Activated CD8-positive, alpha-beta memory T cell treated with anti-CD3 and anti-CD28 coated beads, Interleukin-2, amount 50 U/mL, for 48 hours (primary cell): ENCODE data around the gene PRRG1.
"Not testable (repeated sequence)": the region's sequence is repeated elsewhere in the genome, so short reads cannot be mapped to it uniquely, and the experiment has no call there.

ENCODE experiments used
- DNase-seq: peaks from one replicate; pipeline ENCODE4 v3.0.0-alpha.2; 2020

PRRG1 gene

DNA sequence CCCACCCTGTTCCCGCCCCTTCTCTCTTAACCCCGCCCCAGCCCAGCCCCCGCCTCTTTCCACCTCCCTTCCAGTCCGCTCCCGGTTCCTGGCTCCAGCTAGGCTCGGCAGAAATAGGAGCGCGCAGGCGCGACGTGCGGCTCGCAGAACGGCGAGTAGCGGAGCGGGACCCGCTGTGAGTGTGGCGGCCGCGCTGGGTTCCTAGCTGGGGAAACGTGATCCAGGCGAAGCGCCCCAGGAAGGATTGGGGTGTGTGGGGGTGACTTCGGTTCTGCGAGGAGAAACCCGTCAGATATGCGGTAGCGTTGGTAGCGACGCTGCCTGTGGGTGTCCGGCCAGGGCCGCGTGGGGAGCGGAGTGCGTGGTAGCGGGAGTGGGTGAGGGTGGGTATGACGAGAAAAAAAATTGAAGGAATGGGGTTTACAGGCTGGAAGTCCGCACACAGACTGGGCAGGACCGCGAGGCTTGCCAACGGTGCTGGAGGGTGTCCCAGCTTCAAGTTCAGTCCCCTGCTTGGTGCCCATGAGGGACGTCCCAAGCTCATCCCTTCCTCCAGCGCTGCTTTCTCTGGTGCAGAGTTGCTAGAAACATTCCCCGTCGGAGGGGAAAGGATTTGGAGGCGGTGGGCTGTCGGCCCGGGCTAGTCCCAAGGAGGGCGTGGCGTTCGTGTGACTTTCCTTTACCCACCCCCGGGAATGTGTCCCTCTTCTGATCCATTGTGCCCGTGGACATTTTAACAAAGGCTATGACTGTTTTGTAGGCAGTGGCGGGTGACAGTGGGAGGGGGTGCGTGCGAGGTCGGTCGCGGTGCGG lies at the start of gene PRRG1:
PRRG1 (plus strand) TSS at position 144 of the 813 bp plus-strand sequence. CDS start 56,886 bp downstream, outside the sequence.
- DNase-seq: no peak

DNA sequence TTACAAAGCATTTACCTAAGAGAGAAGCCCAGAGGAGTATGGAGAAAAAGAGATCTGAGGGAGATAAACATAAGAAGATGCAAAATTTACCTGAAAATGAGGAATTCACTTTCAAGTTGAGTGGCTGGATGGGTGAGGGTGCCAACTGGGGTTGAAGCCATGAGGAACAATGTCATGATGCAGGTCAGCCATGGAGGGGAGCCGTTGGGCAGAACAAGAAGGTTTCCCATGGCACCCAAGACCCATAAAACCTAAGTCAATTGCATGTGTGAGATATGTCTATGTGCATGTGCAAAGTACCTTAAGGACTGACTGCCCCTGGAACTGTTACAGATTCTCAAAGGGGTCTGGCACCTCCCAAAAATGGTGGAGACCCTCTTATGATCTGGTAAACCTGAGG lies 46.6 kb upstream of the PRRG1 start:
- DNase-seq: no peak

DNA sequence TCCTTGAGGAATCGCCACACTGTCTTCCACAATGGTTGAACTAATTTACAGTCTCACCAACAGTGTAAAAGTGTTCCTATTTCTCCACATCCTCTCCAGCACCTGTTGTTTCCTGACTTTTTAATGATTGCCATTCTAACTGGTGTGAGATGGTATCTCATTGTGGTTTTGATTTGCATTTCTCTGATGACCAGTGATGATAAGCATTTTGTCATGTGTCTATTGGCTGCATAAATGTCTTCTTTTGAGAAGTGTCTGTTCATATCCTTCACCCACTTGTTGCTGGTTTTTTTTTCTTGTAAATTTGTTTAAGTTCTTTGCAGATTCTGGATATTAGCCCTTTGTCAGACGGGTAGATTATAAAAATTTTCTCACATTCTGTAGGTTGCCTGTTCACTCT lies 43.9 kb upstream of the PRRG1 start:
- DNase-seq: not testable (repeated sequence)

DNA sequence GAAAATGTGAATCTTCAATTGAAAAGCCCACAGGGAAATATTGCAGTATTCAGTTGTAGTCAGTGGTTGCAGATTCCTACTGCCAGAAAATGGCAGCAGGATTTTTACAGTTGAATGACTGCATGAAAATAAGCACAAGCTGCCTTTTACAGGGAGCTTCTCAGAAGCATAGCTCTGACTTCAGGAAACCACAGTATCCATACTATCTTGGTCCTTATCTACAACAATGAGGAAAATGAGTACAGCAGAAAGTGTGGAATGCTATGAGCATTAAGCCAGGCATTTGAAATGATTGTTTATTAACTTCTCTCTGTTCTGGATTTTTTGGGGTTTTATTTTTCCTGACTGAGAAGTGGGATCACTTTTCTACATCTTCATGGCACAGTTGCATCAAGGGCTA lies 34.6 kb upstream of the PRRG1 start:
- DNase-seq: no peak

DNA sequence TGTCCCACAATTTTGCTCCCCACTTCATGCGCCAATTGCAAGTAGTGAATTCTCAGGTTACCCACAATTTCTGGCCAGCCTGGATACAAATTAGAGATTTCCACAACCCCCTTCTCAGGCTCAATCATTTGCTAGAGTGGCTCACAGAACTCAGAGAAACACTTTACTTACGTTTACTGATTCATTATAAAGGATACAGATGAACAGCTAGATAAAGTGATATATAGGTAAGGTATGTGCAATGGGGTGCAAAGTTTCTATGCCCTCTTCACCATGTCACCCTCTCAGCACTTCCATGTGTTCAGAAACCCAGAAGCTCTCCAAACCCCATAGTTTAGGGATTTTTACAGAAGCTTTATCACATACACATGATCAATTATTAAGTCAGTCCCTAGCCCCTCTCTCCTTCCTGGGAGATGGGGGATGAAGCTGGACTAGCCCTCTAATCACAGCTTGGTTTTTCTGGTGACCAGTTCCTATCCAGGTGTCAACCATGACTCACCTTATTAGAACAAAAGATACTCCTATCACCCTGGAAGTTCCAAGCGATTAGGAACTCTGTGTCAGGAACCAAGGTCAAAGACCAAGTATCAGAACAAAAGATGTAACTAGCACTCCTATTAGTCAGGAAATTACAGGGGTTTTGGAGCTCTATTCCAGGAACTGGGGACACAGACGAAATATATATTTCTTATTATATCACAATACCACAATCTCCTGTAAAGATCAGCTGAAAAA lies 33.5 kb upstream of the PRRG1 start:
- DNase-seq: no peak

DNA sequence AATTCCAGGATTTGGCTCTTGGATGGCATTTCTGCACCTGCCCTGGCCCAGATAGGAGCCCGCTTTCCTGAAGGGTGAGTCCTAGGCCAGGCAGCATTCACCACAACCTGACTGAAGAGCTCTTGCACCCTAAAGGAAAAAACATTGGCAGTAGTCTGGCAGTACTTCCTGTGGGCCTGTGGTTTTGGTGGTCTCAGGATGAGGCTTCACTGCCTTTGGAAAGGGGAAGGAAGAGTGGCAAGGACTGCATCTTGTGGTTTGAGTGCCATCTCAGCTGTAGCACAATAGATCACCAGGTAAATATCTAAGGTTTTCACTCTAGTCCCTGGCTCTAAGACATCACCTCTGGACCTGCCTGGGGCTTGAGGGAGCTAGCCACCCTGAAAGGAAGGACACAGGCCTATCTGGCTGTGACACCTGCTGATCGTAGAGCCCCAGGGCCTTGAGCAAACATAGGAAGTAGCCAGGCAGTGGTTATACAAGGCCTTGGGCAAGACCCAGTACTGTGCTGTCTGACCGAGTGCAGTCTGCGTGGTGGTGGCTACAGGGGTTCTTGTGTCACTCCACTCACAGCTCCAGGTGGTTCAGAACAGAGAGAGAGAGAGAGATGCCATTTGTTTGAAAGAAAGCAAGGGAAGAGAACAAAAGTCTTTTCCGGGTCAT lies 28.5 kb upstream of the PRRG1 start:
- DNase-seq: no peak

DNA sequence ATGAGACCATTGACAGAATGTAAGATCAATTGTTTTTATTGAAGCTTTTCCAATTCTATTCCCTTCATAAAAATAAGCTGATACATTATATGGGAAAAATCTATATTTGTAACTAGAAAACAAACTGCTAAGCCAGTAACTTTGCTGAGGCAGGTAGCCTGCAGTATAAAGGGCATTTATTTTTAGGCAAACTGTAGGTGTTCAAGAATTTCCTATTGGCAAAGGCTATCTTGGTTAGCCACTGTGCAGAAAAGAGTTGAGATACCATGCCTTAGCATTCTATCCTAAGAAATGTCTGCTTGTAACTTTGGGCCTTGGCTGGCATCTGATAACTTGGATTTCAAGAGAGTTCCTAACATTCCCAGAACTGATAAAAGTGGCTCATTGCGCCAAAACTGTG lies 18.5 kb upstream of the PRRG1 start:
- DNase-seq: no peak

DNA sequence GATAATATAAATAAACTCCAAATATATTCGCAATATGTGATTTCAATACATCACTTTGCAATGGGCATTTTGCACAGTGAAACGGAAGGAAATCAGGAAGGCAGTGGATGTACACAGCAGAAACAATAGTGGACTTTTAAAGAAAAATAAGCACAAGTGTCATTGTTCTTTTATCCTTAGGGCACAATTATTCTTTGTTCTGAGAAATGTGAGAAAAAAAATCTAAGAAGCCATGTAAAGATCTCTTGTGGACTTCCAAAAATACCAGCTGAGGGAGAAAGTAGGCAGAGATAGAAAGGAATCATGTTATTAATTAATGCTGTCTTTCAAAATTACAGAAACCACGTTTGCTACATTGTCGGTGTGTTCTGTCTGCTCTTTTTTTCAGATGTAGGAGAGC lies 17.6 kb upstream of the PRRG1 start:
- no peak for DNase-seq

DNA sequence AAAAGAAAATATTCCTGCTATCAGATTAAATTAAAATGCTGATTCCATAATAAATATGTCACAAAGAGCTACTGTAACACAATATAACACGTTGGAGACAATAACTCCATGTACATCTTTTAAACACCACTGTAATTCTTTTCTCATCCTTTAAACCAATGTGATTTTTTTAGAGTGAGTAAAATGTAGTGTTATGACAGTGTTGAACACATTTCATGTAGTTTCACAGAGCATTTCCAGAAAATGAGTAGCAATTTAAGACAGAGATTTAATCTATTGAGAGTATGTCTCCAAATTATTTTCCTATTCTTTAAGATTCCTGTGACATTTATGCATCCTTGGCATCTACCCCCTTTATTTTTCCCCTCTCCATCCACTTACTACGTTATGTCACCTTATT lies 17.1 kb upstream of the PRRG1 start:
- no peak for DNase-seq

DNA sequence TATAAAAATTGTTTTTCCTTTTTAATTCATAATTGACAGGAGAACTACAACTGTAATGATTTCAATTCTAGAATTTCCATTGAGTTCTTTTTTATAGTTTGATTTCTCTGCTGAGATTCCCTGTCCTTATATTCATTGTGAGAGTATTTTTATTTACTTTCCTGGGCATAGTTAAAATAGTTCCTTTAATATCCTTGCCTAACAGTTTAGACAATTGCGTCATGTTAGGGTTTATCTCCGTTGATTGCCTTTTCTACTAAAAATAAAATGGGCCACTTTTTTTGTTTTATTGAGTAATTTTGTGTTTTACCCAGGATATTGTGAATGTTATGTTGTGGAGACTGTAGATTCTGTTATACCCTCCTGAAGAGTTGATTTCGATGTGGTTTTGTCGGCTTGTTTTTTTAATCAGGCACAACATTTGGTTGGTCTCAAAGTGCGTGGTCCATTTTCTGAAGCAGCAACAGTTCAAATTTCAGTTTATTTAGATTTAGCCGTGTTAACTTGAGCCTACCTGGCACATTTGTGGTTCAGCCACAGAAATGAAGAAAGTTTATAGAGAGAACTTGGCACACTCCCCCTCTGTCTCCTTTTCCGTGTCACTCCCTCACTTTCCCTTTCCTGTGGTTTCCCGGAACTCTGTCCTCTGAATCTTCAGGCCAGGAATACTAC lies 16.0 kb upstream of the PRRG1 start:
- no peak for DNase-seq

DNA sequence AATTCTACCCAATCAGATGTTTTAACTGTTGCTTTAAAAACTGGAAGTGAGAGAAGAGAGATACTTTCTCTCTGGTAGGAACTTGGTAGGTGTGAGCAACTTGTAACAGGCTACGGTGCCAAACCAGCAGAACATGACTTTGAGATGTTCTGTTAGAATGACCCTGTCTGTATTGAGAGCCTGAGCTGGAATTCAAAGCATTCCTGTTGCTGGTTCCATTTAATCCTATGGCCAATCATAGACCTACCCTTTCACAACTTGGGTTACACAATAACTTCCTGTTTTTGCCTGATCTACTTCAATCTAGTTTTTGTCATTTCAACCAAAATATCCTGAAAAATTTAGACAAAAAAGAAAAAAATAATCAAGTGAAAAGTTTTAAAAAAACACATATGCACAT lies 1.7 kb upstream of the PRRG1 start:
- DNase-seq: no peak

DNA sequence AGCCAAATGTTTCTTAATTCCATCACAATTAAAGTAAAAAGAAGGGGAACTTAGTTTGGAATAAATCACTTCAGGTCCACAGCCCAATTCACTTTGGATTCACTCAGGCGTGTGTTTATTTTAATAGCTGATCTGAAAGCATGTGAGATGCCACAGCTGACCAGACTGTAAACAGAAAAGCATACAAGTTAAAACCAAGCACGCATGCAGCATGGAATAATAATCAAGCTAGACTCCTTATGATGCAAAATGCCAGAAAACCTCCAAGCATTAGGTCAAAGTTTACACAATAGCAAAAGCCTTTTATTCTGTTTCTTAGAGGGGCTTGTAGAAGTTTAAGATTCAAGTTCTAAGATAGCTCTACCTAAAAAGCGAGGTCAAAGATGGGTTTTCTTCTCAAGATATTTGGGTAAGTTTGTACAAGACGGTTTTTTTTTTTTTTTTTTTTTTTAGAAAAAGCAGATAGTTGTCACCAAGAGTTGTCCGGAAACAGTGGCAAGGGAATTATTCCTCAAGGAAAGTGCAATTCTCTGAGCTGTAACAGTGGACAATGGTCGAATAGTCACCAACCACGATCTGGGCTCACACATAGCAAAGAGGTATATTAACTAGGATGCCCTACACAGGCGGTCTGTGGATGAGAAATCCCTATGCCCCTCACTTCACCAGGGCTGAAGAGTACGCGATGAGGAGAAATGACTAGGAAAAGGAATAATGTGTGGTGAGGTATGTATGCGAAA lies 763 bp upstream of the PRRG1 start:
- no peak for DNase-seq

DNA sequence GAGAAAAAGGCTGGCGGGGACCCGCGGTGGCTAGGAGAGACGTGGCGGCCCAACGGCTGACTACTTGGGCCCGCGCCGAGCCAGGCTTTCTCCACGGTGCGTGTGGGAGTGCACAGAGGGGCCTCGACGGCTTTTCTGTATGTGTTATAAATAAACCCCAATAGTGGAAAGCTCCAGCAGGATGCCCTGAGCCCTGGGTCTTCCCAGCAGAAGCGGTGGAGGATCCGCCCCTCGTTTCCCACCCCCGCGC lies 268 bp upstream of the PRRG1 start:
- DNase-seq: no peak

DNA sequence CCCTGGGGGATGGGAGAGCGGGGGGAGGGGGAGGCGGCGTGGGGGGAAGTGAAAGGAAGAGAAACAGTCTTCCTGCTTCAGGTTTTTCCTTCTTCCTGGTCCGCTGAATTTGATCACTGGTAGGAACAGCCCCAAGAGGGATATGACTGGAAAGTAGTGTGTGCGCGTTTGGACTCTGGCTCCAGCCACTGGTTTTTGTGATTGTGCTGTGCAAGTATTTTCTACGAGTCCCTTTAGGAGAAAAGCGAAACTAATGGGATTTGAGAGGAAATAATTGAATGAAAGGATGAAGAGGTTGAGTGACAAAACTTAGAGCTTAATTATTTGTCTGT lies 836 bp downstream of the PRRG1 start:
- no peak for DNase-seq

DNA sequence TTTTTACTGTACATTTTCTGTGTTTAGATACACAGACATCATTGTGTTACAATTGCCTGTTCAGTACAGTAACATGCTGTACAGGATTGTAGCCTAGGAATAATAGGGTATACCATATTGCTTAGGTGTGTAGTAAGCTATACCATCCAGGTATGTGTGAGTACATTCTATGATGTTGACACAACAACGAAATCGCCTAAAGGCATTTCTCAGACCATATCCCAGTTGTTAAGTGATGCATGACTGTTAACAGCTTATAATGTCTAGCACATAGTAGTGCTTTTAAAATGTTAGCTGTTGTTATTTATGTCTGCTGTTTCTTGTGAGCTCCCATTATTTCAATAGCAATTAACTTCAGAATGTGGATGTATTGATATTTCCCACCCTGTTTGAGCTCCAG lies 4.5 kb downstream of the PRRG1 start:
- no peak for DNase-seq

DNA sequence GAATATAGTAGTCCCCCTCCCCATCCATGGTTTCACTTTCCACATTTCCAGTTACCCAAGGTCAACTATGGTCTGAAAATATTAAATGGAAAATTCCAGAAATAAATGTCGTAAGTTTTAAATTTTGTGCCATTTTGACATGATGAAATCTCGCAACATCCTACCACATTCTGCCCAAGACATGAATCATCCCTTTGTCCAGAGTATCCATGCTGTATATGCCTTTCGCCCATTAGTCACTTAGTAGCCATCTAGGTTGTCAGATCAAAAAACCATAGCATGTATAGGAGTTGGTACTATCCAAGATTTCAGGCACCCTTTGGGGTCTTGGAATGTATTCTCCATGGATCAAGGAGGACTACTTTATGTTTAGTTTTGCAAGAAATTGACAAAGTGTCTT lies 8.3 kb downstream of the PRRG1 start:
- DNase-seq: no peak

DNA sequence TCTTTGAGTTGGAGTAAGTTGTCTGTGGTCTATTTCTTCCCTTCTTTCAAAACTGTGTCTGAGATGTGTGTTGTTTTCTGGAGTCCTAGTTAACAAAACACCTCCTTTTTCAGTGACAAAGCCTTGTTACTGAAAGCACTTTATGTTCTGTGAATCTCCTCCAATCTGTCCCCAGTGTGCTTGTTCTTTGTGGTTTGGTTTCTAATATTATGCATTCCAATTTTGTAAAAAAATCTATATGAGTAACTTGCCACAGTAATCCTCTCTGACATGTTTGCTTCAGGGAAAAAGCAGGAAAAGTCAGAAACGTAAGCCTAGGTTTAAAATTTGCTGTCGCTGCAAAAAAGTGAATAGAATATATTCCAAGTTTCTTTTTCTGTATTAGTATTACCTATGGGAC lies 12.4 kb downstream of the PRRG1 start:
- DNase-seq: no peak

DNA sequence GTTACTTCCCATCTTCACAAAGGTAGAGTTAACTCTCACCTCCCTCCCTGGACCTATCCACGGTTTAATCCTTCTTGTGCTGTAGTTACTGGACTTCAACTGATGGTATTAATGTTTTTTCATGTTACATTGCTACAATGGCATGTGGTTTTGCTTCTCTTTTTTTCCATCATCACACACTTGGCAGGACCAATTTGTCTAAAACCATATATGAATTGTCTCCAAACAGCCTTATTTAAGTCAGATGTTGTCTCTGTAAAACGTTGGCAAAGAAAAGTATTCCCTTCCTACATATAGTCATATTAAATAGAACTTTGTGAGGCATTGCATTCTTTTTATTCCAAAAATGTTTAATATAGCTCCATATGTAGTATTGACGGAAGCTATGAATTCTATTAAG lies 15.5 kb downstream of the PRRG1 start:
- DNase-seq: no peak

DNA sequence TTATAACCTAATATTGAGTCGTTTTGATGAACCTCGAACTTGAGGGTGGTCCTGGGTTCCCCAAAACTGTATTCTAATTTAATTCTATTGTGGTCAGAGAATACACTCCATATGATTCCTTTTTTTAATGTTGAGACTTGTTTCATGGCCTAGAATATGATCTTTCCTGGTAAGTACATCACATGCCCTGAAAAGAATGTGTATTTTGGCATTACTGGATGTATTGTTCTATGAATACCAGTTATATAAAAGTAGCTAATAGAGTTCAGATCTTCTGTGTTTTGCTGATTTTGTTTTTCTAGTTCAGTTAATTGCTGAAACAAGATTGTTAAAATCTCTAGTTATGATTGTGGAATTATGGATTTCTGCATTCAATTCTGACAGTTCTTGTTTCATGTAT lies 18.8 kb downstream of the PRRG1 start:
- DNase-seq: no peak

DNA sequence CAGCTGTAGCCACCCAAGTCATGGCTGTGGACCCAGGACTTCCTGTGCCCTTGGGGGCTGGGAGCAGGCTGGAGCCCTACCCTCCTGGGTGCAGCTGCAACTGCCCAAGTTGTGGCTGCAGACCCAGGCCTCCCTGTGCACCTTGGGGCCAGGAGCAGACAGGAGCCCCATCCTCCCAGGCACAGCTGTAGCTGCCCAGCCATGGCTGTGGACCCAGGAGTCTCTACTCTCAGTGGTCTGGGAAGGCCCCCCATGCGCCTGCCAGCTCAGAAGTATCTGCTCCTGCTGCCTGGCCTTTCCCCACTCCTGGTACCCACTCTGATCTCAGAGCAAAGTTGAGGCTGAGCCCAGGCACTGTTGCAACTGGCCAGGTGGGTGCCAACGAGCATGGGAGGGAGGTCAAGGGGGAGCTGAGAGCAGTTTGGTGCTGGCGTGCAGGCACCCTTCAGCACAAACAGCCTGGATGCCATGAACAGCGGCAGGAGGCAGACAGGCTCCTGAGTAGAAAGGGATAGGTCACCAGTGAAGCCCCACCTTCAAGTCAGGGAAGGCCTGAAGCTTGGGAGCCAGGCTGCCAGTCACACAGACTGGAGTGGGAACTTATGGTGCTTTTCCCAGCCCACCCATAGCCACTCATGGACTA lies 21.5 kb downstream of the PRRG1 start:
- DNase-seq: no peak

DNA sequence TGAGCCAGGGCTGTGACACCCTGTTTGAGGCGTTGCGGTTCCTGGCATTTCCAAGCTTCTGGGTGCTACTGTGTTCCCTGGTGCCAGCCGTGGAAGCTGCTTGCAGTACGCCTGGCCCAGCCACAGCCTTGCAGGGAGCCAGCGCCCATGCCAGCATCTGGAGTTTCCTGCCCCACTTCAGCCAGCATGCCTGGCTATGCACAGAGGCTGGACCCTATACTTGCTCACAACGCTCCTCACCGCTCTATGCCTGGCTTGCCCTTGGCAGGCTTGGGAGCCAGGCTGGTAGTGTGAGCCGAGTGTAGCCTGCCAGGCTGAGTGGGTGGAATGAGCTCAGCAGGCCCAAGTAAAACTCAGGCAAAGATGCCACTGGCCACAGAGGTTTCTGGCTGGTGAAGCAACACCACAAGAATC lies 22.4 kb downstream of the PRRG1 start:
- DNase-seq: no peak

DNA sequence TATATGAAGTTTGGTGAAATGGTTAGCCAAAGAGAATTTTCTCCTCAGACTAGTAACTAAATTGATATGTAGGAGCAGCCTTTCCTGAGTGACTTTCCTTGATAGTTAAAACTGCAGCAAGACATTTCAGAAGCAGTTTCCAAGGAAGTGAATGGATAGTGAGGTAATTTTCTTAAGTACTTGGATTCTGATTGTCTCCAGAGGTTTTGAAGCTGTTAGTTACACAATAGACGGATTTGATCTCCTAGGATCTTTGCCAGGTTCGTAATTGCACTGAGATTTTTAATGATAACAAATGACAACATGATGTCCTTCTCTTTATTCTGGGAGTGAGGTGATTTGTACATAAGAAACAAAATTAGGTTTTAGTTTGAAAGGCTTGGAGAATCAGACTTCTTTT lies 29.2 kb downstream of the PRRG1 start:
- no peak for DNase-seq

DNA sequence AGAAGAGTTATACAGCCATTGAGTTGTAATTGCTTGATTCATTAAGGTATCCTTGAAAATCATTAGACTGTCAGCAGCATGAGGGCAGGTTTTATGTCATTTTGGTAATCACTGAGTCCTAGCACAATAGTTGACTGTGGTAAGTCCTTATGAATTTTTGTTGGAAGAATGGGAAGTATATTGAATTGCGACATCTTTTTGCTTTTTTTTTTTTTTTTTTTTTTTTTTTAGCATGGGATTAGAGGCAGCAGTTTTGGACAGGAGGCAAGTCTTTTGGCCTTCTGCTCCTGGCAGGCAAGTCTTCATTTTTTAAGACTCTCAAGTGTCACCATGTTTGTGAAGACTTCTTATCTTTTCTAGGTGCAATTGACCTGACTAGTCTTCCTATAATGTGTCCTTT lies 29.7 kb downstream of the PRRG1 start:
- no peak for DNase-seq
